GM12878 (cell line): ENCODE data around the gene PNMA6F. TPM values are rescaled to one million over a fixed set of nuclear protein-coding genes. Genes with fewer than 3 reads are reported as not detected.

Source experiments
- ATAC-seq: fragments of 200-7000 bp; cut with Tn5 transposase; 3 replicates; pipeline ENCODE4 v1.9.1; 2020; ENCODE audit warnings: mild to moderate bottlenecking, moderate library complexity
- BruUV-seq: library from RNA; stranded (reverse); fragments of 400-500 nt; replicated peaks from 2 replicates; lab custom pipeline; 2021; lab: Mats Ljungman, UMichigan
- CTCF ChIA-PET: fragments of 300-600 bp; sonication (Branson Sonifier 250); formaldehyde crosslinking; extraction: SDS; loops from one replicate; lab custom pipeline; 2021; ENCODE audit warnings: inconsistent platforms; lab: Yijun Ruan, JAX
- POLR2A ChIA-PET: fragments of 350-600 bp; formaldehyde crosslinking; extraction: SDS; loops from one replicate; lab custom pipeline; 2021; ENCODE audit warnings: inconsistent platforms; lab: Charles Lee
- RAD21 ChIA-PET: fragments of 300-600 bp; sonication (Branson Sonifier 250); formaldehyde crosslinking; loops from one replicate; lab custom pipeline; 2023; ENCODE audit warnings: antibody characterized with exemption; ENCODE audit not compliant: unreplicated experiment; lab: Charles Lee
- SMC1A ChIA-PET: fragments of 300-600 bp; sonication (Branson Sonifier 250); formaldehyde crosslinking; loops from one replicate; lab custom pipeline; 2023; ENCODE audit not compliant: unreplicated experiment, uncharacterized antibody; lab: Charles Lee
- DNase-seq: peaks from one replicate; pipeline ENCODE4 v3.0.0-alpha.2; 2011; ENCODE audit warnings: low read depth, low spot score
- FAIRE-seq: peaks from 3 replicates; lab custom pipeline; 2011; peaks lifted over from hg19 to GRCh38; lab: Jason Lieb, UNC
- H2AFZ ChIP-seq: 2 replicates; pipeline ENCODE4 v1.6.0; 2011; ENCODE audit warnings: low read depth, low read length, control low read depth; ENCODE audit not compliant: control insufficient read depth
- H3K27ac ChIP-seq: 2 replicates; pipeline ENCODE4 v1.5.1; 2011; ENCODE audit warnings: control low read depth; ENCODE audit not compliant: control insufficient read depth, insufficient read depth
- H3K27me3 ChIP-seq, 2 experiments: replicated peaks in 1 of 2; 2 replicates each; pipeline versions ENCODE4 v1.6.0 to v1.6.1; 2011; ENCODE audit warnings: low read length in 1 of 2; ENCODE audit not compliant: control insufficient read depth in 2 of 2, insufficient read depth in 2 of 2
- H3K36me3 ChIP-seq, 2 experiments: 2 replicates each; pipeline ENCODE4 v1.5.1; 2011; ENCODE audit warnings: low read length in 1 of 2; ENCODE audit not compliant: control insufficient read depth in 2 of 2, insufficient read depth in 2 of 2
- H3K4me1 ChIP-seq: 2 replicates; pipeline ENCODE4 v1.6.1; 2011; ENCODE audit warnings: mild to moderate bottlenecking, low read length, moderate library complexity, mixed read lengths; ENCODE audit not compliant: control insufficient read depth, insufficient read depth
- H3K4me2 ChIP-seq: 2 replicates; pipeline ENCODE4 v1.6.0; 2011; ENCODE audit warnings: control low read depth; ENCODE audit not compliant: control insufficient read depth, insufficient read depth
- H3K4me3 ChIP-seq: fragments of 200-600 bp; sonication (generic); 2 replicates; pipeline ENCODE4 v1.5.1; 2016
- H3K79me2 ChIP-seq: 2 replicates; pipeline ENCODE4 v1.6.0; 2011; ENCODE audit warnings: low read length; ENCODE audit not compliant: control insufficient read depth, insufficient read depth
- H3K9ac ChIP-seq: 2 replicates; pipeline ENCODE4 v1.8.0; 2011; ENCODE audit warnings: low read length, control low read depth, mixed read lengths; ENCODE audit not compliant: control insufficient read depth, insufficient read depth
- H3K9me3 ChIP-seq: replicated peaks from 3 replicates; pipeline ENCODE4 v1.5.1; 2011; ENCODE audit warnings: mild to moderate bottlenecking, low read length; ENCODE audit not compliant: control insufficient read depth, insufficient read depth
- H4K20me1 ChIP-seq: 2 replicates; pipeline ENCODE4 v1.6.0; 2011; ENCODE audit not compliant: control insufficient read depth, insufficient read depth
- CBFB ChIP-seq: IDR thresholded peaks from 2 replicates; pipeline ENCODE4 v1.6.1; 2016; ENCODE audit warnings: antibody characterized with exemption, low read depth
- HDAC6 ChIP-seq: fragments of 200-600 bp; sonication (generic); IDR thresholded peaks from one replicate; pipeline ENCODE4 v1.8.0; 2017; ENCODE audit warnings: antibody characterized with exemption; ENCODE audit not compliant: unreplicated experiment
- HDGF ChIP-seq: fragments of 450-650 bp; IDR thresholded peaks from 2 replicates; pipeline ENCODE4 v1.6.1; 2016; ENCODE audit warnings: antibody characterized with exemption
- JUNB ChIP-seq: IDR thresholded peaks from 2 replicates; pipeline ENCODE4 v1.6.1; 2016; ENCODE audit warnings: antibody characterized with exemption, mild to moderate bottlenecking
- MLLT1 ChIP-seq: fragments of 450-650 bp; IDR thresholded peaks from 2 replicates; pipeline ENCODE4 v1.6.1; 2016; ENCODE audit warnings: mild to moderate bottlenecking
- MXI1 ChIP-seq: fragments of 150-350 bp; IDR thresholded peaks from 2 replicates; pipeline ENCODE4 v1.6.1; 2011; ENCODE audit warnings: low read depth, mild to moderate bottlenecking, inconsistent platforms, low read length, improper control_type of control experiment
- MYC ChIP-seq: IDR thresholded peaks from 2 replicates; pipeline ENCODE4 v1.6.1; 2011; ENCODE audit warnings: mild to moderate bottlenecking, low read length, moderate library complexity, inconsistent platforms; ENCODE audit not compliant: insufficient read depth, insufficient replicate concordance, insufficient read length, severe bottlenecking
- NBN ChIP-seq: fragments of 450-650 bp; IDR thresholded peaks from 2 replicates; pipeline ENCODE4 v1.6.1; 2016
- RCOR1 ChIP-seq: conservative IDR thresholded peaks from 2 replicates; pipeline ENCODE4 v1.6.1; 2012; ENCODE audit warnings: low read depth, low read length, improper control_type of control experiment
- RELB ChIP-seq: fragments of 450-650 bp; IDR thresholded peaks from 2 replicates; pipeline ENCODE4 v1.6.1; 2017; ENCODE audit warnings: low read depth, mild to moderate bottlenecking, moderate library complexity
- STAT3 ChIP-seq: IDR thresholded peaks from 2 replicates; pipeline ENCODE4 v1.6.1; 2011; ENCODE audit warnings: low read depth, low read length, improper control_type of control experiment
- USF1 ChIP-seq: IDR thresholded peaks from 2 replicates; pipeline ENCODE4 v1.6.1; 2011; ENCODE audit warnings: borderline replicate concordance, low read depth, mild to moderate bottlenecking, moderate library complexity, mixed read lengths, low read length; ENCODE audit not compliant: insufficient read depth; ENCODE audit errors: extremely low read length
- ZBTB4 ChIP-seq: fragments of 450-650 bp; formaldehyde crosslinking; IDR thresholded peaks from 2 replicates; pipeline ENCODE4 v1.4.0; 2022; ENCODE audit warnings: mild to moderate bottlenecking, moderate library complexity
- WGBS: methylation state at CpG from one replicate; pipeline ENCODE4 v1.1.6; 2016; ENCODE audit warnings: low lambda C conversion rate; ENCODE audit not compliant: insufficient replicate concordance, insufficient coverage; ENCODE audit errors: missing lambda C conversion rate; 5-methylcytosine and 5-hydroxymethylcytosine counted together
- in situ Hi-C: fragments of 300-500 bp; cut with MboI; formaldehyde crosslinking; loops from 9 replicates; pipeline ENCODE4 v1.14.3; 2018; ENCODE audit warnings: mixed read lengths
- intact Hi-C: fragments of 100-400 bp; cut with micrococcal nuclease; formaldehyde crosslinking; loops from one replicate; pipeline ENCODE4 v1.14.2; 2022; ENCODE audit not compliant: unreplicated experiment
- polyA plus RNA-seq, 11 experiments: library from polyadenylated mRNA; depleted of rRNA in 4 of 11; unstranded in 6 of 11; stranded (reverse) in 5 of 11; fragments of >200 nt; fragmentation: Nextera tagmentation in 4 of 11; fragmentation: Illumina TruSeq in 1 of 11; extraction: Ambion mirVana in 4 of 11; extraction: Trizol in 1 of 11; gene quantifications; 1 replicate in 1 of 11; 2 replicates in 10 of 11; pipeline versions ENCODE4 v1.2.1 to v1.2.3, GENCODE V29; 2011 to 2016; ENCODE audit warnings: inconsistent platforms in 2 of 11, missing spikeins in 2 of 11, low read depth in 1 of 11
- total RNA-seq, 4 experiments: library from RNA; depleted of rRNA in 3 of 4; stranded (reverse); fragments of >200 nt in 3 of 4; fragmentation: Illumina TruSeq in 1 of 4; extraction: Trizol in 1 of 4; gene quantifications; 2 replicates each; pipeline versions ENCODE4 v1.2.1 to v1.2.3, GENCODE V29; 2013 to 2021

PNMA6F gene
- total and polyA plus RNA-seq, 10 of the 15 experiments (the other 5 are each of a cell fraction or from before 2014, with no cell fraction given) = not detected

GRCh38 chrX:153340111-153340510 is 18.5 kb upstream of the PNMA6F start:
- in situ Hi-C loops = no loop called here
- no peak for TF ChIP-seq CBFB
- TF ChIP-seq USF1 = no peak
- TF ChIP-seq MYC = no peak
- TF ChIP-seq NBN = no peak
- TF ChIP-seq MLLT1 = no peak
- no peak for TF ChIP-seq RELB
- TF ChIP-seq HDGF = no peak
- no peak for TF ChIP-seq STAT3
- no peak for TF ChIP-seq RCOR1
- TF ChIP-seq JUNB = no peak
- no peak for TF ChIP-seq ZBTB4
- TF ChIP-seq MXI1 = no peak
- TF ChIP-seq HDAC6 = no peak

More at GRCh38 chrX:153340111-153340510, 18.5 kb upstream of the PNMA6F start:
- DNase-seq (no peak), FAIRE-seq (no peak), ATAC-seq (no peak)
- H3K9me3 ChIP-seq = no peaks in the 10 kb centered on the region; the same call in 2 of the 3 replicates
- no TSS peak for BruUV-seq
- H3K9ac ChIP-seq = no peak overlapping the region
- ChIA-PET SMC1A (no interaction called here), POLR2A (no interaction called here), RAD21 (no interaction called here), CTCF (no interaction called here)
- H4K20me1 ChIP-seq = no peaks in the 10 kb centered on the region
- intact Hi-C loops = no loop called here
- H3K4me3 ChIP-seq = no peak overlapping the region
- no peak overlapping the region for H2AFZ ChIP-seq
- 50% methylated on average over 6 of the region's 6 CpGs for WGBS
- no peak overlapping the region for H3K27ac ChIP-seq
- H3K36me3 ChIP-seq = peaks cover 0 to 6% of the 10 kb centered on the region in 2 experiments; a peak in 1 of 4 replicates
- H3K4me2 ChIP-seq = no peak overlapping the region
- H3K27me3 ChIP-seq = no peaks in the 10 kb centered on the region
- peaks cover 30% of the 10 kb centered on the region for H3K79me2 ChIP-seq
- H3K4me1 ChIP-seq = peaks cover 6% of the 10 kb centered on the region; the same call in 1 of the 2 replicates
